Neutrophil (primary cell): ENCODE measurements around the gene SEMA4G.

ENCODE experiments used
- H3K27ac ChIP-seq: fragments of 200-600 bp; sonication (generic); 2 replicates; pipeline ENCODE4 v1.5.1; 2016; ENCODE audit warnings: mild to moderate bottlenecking, moderate library complexity
- H3K27me3 ChIP-seq: fragments of 200-600 bp; sonication (generic); 2 replicates; pipeline ENCODE4 v1.6.0; 2016; ENCODE audit warnings: mild to moderate bottlenecking
- H3K36me3 ChIP-seq: fragments of 200-600 bp; sonication (generic); 2 replicates; pipeline ENCODE4 v1.5.1; 2017
- H3K4me1 ChIP-seq, 2 experiments: fragments of 200-600 bp in 1 of 2; sonication (generic) in 1 of 2; 1 replicate in 1 of 2; 2 replicates in 1 of 2; pipeline versions ENCODE4 v1.5.1 to v1.6.1; 2013 to 2016; ENCODE audit warnings: low read depth in 1 of 2, low read length in 1 of 2, mild to moderate bottlenecking in 1 of 2, moderate library complexity in 1 of 2; ENCODE audit not compliant: control insufficient read depth in 1 of 2, insufficient read depth in 1 of 2
- H3K4me3 ChIP-seq, 2 experiments: fragments of 200-600 bp in 1 of 2; sonication (generic) in 1 of 2; 1 replicate in 1 of 2; 2 replicates in 1 of 2; pipeline ENCODE4 v1.5.1; 2013 to 2016; ENCODE audit warnings: low read depth in 1 of 2, low read length in 1 of 2, mild to moderate bottlenecking in 1 of 2, moderate library complexity in 1 of 2
- H3K9me3 ChIP-seq: fragments of 200-600 bp; sonication (generic); 2 replicates; pipeline ENCODE4 v1.5.1; 2016
- CTCF ChIP-seq: fragments of 200-600 bp; sonication (generic); IDR thresholded peaks from 2 replicates; pipeline ENCODE4 v1.5.1; 2016; ENCODE audit warnings: antibody characterized with exemption

SEMA4G gene

GRCh38 chr10:100934084-100934659 lies 35.1 kb upstream of the SEMA4G start:
- no peak overlapping the region for H3K27ac ChIP-seq
- TF ChIP-seq CTCF, result no peak
- H3K4me3 ChIP-seq, result no peak overlapping the region
- no peaks in the 10 kb centered on the region for H3K9me3 ChIP-seq
- no peaks in the 10 kb centered on the region for H3K4me1 ChIP-seq
- H3K27me3 ChIP-seq, result no peaks in the 10 kb centered on the region
- peaks cover 89% of the 10 kb centered on the region for H3K36me3 ChIP-seq

GRCh38 chr10:100939763-100940344 lies 29.4 kb upstream of the SEMA4G start:
- Histone ChIP-seq H3K4me3 (no peak overlapping the region), H3K27me3 (no peaks in the 10 kb centered on the region), H3K4me1 (no peaks in the 10 kb centered on the region), H3K9me3 (no peaks in the 10 kb centered on the region), H3K27ac (no peak overlapping the region), H3K36me3 (peaks cover 85% of the 10 kb centered on the region)
- TF ChIP-seq CTCF, result no peak

GRCh38 chr10:100942229-100942628 lies 27.1 kb upstream of the SEMA4G start:
- no peaks in the 10 kb centered on the region for H3K4me1 ChIP-seq
- TF ChIP-seq CTCF, result no peak
- no peak overlapping the region for H3K27ac ChIP-seq
- no peaks in the 10 kb centered on the region for H3K9me3 ChIP-seq
- H3K4me3 ChIP-seq, result no peak overlapping the region
- H3K27me3 ChIP-seq, result no peaks in the 10 kb centered on the region
- peaks cover 90% of the 10 kb centered on the region for H3K36me3 ChIP-seq

- Histone ChIP-seq H3K27me3 (no peaks in the 10 kb centered on the region), H3K27ac (no peak overlapping the region), H3K9me3 (no peaks in the 10 kb centered on the region), H3K4me3 (no peak overlapping the region), H3K36me3 (peaks cover 90% of the 10 kb centered on the region), H3K4me1 (no peaks in the 10 kb centered on the region)
- TF ChIP-seq CTCF, result no peak
These were observed 25.8 kb upstream of the SEMA4G start for GRCh38 chr10:100943508-100943907.

GRCh38 chr10:100945754-100946153 lies 23.6 kb upstream of the SEMA4G start:
- Histone ChIP-seq H3K27ac (no peak overlapping the region), H3K9me3 (no peaks in the 10 kb centered on the region), H3K27me3 (no peaks in the 10 kb centered on the region), H3K4me3 (no peak overlapping the region), H3K4me1 (no peaks in the 10 kb centered on the region), H3K36me3 (peaks cover 92% of the 10 kb centered on the region)
- TF ChIP-seq CTCF, result no peak
